AG20443 (cell line): ENCODE data around the gene NACC1.
"Not testable (repeated sequence)": the region's sequence is repeated elsewhere in the genome, so short reads cannot be mapped to it uniquely, and the experiment has no call there.

Experiments used
- DNase-seq: peaks from one replicate; pipeline ENCODE4 v3.0.0; 2012; ENCODE audit warnings: low spot score, mixed read lengths

NACC1 gene

DNA sequence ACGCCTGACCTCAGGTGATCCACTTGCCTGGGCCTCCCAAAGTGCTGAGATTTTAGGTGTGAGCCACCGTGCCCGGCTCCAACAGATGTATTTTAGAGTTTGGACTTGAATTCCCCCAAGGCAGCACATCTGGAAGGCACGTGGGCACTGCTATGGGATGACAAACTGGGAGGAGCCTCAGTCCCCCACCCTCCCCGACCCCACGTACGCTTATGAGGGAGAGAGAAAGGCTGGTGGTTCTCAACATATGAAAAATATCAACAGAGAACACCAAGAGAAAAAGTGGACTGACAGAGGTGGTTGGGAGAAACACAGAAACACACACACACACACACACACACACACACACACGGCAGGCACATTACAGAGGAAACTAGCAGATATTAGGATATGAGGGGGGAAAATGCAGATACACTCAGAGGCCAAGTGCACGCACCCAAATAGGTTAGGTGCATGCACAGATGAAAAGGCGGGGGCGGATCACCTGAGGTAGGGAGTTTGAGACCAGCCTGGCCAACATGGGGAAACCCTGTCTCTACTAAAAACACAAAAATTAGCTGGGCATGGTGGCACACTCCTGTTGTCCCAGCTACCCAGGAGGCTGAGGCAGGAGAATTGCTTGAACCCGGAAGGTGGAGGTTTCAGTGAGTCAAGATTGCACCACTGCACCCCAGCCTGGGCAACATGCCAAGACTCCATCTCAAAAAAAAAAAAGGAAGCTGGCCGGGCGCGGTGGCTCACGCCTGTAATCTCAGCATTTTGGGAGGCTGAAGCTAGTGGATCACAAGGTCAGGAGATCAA is 28.9 kb downstream of the NACC1 start:
- no peak for DNase-seq

DNA sequence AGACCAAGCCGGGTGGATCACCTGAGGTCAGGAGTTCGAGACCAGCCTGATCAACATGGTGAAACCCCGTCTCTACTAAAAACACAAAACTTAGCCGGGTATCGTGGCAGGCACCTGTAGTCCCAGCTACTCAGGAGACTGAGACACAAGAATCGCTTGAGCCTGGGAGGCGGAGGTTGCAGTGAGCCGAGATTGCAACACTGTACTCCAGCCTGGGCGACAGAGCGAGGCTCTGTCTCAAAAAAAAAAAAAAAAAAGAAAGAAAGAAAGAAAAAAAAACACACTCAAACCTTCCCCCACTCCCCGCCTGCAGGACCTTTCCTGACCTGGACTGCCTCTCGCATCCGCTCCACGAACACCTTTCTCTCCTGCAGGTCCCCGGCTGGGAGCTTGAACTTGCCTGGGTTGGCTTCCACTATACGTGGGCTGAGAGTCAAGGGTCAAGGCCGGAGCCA is 31.1 kb downstream of the NACC1 start:
- not testable (repeated sequence) for DNase-seq

DNA sequence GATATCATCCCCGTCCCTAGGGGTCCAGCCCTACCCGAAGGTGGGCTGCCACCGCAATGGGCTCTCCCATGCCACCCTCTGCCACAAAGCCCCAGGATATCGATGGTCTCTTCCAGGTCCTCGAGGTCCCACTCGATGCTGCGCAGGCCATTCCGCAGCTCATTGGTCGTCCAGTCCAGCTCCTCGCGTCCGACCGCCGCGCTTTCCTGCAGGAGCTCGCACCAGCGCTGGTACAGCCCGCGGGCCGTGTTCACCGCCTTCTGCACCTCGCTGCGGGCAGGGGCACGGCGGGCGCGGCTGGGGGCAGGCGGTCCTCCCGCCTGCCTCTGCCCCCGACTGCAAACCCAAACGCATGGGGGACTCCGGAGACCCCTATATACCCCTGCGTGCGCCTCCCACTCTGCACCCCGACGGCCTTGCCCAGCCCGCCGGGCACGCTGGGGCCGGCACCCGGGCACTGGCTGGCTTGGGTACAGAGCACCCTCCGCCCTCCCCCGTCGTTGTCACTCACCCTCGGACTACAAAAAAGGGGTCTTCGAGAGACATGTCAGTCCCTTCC is 31.6 kb downstream of the NACC1 start:
- peak; percentile 35 for DNase-seq

DNA sequence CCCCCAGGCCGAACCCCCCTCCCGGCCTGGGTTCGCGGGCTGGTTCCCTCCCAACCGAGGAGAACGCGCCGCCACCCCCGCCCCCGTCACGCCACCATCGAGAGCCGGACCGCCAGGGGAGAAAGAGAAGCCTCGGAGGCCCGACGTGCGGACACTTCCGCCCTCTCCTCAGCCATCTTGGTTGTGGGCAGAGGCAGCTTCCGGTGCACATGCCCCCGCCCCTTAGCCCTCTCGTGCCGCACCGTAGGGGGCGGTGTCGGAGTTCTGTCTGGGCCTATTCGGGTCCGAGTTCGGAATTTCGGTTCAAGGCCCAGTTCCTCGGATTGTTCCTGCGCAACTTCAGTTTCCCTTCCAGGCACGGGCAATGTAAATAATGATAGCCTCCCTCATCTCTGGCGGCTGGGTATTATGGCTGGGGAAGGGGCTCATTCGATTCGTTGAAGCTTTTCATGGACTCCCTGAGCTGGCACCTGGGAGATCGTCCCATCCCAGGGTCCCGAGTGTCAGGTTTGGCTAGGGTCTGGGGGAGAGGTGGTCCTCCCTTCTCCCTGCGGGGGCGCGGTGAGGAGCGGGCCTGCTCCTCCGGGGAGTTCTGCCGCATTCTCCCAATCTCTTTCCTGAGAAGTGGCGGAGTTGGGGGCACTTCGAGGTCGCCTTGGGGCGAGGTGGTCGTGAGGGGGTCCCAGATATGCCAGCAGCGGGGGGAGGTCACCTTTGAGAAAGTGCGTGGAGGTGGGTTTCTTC is 32.3 kb downstream of the NACC1 start, which contains the start of the genes IER2 and STX10:
Gene IER2 (plus strand): TSS at position 225 of the 744 bp plus-strand sequence. CDS start 2,776 bp downstream, outside the sequence.
Gene STX10 (minus strand): TSS at position 189 of the 744 bp plus-strand sequence. CDS start 202 bp downstream, outside the sequence.
- DNase-seq = peak; percentile 92

- no peak for DNase-seq
Observed at GRCh38 chr19:13150931-13151604, 33.0 kb downstream of the NACC1 start.

DNA sequence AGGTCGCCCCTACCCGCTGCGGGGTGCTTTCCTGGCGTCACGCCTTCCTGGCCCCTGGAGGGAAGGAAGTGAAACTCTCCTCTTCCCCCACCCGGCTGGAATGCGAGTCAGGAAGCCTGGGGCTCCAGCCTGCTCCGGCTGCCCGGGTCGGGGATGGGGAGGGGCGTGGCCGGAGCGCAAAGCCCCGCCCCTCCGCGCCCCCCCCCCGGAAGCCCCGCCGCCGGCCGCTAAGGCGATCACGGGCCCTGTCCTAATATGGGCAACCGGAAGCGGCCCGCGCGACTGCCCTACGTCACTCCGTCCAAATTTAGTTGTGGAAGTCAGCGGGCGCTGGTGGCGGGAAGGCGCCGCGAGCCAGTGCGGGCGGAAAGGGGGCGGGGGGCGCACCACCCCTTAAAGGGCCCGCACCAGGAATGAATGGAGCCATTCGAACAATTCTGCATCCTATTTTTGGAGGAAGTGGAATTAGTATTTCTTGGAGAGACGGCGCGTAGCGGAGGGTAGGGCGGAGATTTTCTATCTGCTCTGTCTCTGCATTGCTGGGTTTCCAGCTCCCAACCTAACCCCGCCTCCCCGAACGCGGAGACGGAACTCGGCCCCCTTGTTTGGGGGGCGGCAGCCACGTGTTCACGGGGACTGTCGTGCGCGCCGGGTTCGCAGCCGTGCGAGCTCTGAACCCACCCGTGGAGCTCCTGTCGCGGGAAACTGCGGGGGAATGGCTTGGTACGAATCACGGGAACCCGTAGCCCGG is 33.7 kb downstream of the NACC1 start:
- DNase-seq = peak; percentile 96

DNA sequence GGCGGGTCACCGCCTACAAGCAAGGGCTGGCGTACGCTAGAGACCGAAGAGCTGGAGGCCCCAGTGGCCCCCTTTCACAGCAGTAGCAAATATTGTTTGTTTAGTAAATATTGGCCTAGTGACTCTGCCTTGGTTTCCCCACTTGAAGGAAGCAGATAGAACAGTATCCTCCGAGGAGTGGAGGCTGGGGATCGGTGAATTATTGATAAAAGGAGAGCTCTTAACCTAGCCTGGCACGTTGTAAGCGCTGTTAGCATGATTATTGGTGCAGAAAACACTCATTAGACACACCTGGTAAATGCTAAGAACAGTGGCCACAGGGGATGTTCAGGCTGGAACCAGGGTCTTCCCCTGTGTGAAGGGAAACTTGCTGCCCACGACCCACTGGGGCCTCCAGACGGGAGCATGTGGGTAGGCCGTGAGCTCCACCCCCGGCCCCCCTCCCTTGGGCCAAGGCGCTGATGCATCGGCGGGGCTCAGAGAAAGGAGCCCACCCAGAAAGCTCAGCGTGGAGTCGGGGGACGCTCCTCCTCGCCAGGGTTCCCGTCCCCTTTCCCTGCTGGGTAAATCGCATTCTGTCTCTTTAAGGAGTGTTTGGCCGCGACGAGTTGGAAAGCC is 34.4 kb downstream of the NACC1 start:
- DNase-seq = no peak

DNA sequence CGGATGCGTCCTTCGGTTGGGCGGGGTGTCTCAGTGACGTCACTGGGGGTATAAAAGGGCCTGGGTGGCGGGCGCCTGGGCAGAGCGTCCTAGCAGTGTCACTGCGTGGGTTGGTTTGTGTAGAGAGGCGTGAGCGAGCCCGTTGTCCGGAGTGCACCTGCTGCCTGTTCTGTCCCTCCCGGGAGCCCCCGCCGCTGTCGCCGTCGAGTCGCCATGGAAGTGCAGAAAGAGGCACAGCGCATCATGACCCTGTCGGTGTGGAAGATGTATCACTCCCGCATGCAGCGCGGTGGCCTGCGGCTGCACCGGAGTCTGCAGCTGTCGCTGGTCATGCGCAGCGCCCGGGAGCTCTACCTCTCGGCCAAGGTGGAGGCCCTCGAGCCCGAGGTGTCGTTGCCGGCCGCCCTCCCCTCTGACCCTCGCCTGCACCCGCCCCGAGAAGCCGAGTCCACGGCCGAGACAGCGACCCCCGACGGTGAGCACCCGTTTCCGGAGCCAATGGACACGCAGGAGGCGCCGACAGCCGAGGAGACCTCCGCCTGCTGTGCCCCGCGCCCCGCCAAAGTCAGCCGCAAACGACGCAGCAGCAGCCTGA is 35.0 kb downstream of the NACC1 start:
- DNase-seq = peak; percentile 91

- peak; percentile 15 for DNase-seq
Observed at GRCh38 chr19:13153569-13154240, 35.6 kb downstream of the NACC1 start.

- DNase-seq = peak; percentile 82
Observed at GRCh38 chr19:13154241-13154778, 36.2 kb downstream of the NACC1 start.

DNA sequence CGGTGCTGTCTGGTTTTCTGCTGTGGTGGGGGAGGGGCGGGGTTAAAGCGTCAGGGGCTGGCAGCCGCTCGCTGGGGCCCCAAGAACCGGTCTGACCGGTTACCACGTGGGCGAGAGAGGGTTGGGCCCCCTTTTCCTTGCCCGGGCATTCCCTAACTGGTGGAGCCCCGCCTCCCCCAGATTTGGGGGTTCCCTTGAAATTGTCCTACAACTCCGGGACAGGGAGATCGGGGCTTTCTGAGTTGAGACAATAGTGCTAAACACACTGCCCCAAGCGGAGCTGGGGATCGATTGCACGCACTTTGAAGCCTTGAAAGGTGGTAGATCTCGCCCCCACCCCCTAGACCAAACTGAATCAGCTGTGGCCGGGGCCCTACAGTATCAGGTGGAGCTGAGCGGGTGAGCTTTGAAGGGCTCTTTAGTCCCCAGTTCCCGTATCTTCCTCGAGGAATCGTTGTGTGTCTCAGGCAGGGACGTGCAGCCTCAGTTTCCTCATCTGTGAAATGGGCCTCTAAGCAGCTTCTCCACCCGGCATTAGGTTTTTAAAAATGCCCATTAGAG is 36.9 kb downstream of the NACC1 start:
- peak; percentile 45 for DNase-seq

DNA sequence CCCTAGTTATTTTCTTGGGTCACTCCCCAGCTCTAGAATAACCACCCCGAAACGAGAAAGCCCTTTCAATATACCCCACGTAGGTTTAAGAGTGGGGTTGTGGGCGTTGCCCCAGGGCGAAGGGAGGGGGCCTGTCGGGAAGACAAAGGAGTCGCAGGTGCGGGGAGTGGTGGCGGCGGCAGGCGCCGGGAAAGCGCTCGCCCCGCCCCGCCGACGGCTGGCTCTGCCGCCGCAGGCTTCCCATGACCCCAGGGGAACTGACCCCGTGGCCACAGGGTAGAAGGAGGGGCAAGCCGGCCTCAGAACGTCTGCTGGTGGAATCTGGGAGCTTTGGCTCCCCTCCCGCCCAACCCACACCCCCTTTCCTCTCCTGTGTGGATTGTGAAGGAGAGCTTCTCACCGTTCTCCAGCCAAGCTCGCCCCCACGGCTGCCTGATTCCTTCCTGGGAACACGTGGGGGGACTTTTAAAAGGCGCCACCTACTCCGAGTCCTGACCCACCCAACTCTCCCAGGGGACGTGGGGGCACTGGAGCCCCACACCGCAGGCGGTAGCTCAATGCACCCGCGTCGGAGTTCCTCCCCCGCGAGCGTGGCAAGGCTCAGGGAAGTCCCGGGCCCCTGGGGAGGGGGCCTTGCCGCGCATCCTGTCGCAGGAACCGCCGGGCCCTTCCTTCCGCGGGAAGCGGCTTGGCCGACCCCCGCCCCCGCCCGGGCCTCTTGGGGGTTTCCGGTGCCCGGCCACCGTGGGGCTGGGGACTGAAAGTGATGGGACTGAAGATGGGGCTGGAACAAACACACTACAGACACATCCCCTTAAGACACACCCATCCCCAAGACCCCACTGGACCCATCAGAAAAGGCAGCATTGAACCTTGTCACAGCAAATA is 37.7 kb downstream of the NACC1 start:
- peak; percentile 74 for DNase-seq

DNA sequence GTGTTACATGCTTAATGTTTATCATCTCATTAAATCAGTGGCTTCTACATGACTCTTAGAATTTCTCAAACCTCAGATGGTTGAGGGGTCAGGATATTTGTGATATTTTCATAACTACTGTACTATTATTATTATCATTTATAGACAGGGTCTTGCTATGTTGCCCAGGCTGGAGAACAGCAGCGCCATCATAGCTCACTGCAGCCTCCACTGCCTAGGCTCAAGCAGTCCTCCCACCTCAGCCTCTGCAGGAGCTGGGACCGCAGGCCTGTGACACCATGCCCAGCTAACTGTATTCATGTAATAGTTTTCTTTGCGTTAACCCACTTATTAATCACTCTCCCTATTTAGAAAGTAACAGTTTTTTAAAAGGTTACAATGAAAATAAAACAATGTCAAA is 41.6 kb downstream of the NACC1 start:
- no peak for DNase-seq

- DNase-seq = peak; percentile 58
Observed at GRCh38 chr19:13160557-13160956, 42.5 kb downstream of the NACC1 start.

DNA sequence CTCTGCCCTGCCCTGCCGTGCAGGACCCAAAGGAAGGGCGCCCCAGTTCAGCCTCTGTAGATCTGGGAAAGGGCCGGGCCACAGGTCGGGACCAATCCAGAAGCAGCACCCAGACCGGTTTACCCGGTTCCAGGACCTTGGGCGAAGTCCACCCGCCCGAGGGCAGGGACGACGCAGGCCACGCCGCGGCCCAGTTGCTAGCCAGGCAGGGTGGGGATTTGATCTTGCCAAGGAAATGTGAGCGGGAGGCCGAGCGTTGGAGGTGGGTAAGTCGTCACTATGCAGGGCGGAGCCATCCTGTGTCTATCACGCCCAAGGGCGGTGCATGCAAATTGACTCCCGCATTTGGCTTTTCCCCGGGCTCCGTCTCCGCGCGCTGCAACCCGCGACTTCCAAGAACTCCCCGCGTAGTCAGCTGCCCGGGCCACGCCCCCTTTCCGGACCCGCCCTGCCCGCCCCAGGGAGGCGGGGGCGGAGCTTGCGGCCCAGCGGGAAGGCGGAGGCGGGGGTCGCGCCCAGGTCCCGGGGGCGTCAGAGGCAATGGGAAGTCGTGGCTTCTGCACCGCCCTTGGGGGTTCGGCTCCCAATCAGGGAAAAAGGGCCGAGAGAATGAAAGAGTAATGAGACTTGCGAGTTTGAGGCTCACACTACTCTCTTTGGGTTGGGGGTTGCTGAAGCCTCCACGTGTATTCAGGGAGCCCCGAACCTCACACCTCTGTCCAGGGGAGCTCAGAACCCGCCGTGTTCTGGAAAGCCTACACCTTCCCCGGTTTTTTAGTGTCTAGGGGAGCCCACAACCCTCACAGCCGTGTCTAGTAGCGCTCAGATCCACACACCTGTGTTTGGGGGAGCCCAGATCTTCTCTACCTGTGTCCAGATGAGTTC is 44.9 kb downstream of the NACC1 start:
- DNase-seq = peak; percentile 91

GRCh38 chr19:13163609-13164342 is 45.7 kb downstream of the NACC1 start:
- peak; percentile 75 for DNase-seq
